Measurements from ENCODE around the gene ILF3.

- TF ChIP-seq CTCF (IDR thresholded peaks at IDR 0.05) (no peak), POLR2A (IDR thresholded peaks at IDR 0.05) (no peak)
These were observed 41.6 kb downstream of the ILF3 start for GRCh38 chr19:10695401-10696398.

Data from lower leg skin (tissue), 3 donors.